ENCODE results near the gene HBA2.

DNA sequence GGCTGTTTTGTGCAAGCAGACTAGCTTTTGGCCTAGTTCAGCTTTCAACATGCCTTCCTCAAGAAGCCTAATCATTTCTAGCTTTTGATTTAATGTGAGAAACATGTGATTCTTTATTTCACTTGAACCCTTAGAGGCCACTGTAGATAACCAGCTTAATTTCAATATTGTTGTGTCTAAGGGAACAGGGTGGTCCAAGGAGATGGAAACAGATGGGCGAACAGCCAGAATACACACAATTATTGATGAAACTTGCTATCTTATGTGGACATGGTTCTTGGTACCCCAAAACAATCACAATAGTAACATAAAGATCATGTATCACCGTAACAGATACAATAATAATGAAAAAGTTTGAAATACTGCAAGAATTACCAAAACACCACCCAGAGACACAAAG is 39.0 kb upstream of the HBA2 start:
- TF ChIP-seq, protein P1, sequence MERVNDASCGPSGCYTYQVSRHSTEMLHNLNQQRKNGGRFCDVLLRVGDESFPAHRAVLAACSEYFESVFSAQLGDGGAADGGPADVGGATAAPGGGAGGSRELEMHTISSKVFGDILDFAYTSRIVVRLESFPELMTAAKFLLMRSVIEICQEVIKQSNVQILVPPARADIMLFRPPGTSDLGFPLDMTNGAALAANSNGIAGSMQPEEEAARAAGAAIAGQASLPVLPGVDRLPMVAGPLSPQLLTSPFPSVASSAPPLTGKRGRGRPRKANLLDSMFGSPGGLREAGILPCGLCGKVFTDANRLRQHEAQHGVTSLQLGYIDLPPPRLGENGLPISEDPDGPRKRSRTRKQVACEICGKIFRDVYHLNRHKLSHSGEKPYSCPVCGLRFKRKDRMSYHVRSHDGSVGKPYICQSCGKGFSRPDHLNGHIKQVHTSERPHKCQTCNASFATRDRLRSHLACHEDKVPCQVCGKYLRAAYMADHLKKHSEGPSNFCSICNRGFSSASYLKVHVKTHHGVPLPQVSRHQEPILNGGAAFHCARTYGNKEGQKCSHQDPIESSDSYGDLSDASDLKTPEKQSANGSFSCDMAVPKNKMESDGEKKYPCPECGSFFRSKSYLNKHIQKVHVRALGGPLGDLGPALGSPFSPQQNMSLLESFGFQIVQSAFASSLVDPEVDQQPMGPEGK (CRISPR knock-in tag; IDR thresholded peaks at IDR 0.05; ENCODE audit: borderline replicate concordance) = no peak
- TF ChIP-seq SIN3A (IDR thresholded peaks at IDR 0.05; ENCODE audit: borderline replicate concordance in 2 of 2, control insufficient read depth in 1 of 2, low read depth in 2 of 2, low read length in 2 of 2) (no peak), CHD2 (IDR thresholded peaks at IDR 0.05; ENCODE audit: low read depth, low read length) (no peak), EP300 (IDR thresholded peaks at IDR 0.05; ENCODE audit: low read length) (no peak)
- TF ChIP-seq, protein P2, sequence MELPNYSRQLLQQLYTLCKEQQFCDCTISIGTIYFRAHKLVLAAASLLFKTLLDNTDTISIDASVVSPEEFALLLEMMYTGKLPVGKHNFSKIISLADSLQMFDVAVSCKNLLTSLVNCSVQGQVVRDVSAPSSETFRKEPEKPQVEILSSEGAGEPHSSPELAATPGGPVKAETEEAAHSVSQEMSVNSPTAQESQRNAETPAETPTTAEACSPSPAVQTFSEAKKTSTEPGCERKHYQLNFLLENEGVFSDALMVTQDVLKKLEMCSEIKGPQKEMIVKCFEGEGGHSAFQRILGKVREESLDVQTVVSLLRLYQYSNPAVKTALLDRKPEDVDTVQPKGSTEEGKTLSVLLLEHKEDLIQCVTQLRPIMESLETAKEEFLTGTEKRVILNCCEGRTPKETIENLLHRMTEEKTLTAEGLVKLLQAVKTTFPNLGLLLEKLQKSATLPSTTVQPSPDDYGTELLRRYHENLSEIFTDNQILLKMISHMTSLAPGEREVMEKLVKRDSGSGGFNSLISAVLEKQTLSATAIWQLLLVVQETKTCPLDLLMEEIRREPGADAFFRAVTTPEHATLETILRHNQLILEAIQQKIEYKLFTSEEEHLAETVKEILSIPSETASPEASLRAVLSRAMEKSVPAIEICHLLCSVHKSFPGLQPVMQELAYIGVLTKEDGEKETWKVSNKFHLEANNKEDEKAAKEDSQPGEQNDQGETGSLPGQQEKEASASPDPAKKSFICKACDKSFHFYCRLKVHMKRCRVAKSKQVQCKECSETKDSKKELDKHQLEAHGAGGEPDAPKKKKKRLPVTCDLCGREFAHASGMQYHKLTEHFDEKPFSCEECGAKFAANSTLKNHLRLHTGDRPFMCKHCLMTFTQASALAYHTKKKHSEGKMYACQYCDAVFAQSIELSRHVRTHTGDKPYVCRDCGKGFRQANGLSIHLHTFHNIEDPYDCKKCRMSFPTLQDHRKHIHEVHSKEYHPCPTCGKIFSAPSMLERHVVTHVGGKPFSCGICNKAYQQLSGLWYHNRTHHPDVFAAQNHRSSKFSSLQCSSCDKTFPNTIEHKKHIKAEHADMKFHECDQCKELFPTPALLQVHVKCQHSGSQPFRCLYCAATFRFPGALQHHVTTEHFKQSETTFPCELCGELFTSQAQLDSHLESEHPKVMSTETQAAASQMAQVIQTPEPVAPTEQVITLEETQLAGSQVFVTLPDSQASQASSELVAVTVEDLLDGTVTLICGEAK (IDR thresholded peaks at IDR 0.05) = no peak
- TF ChIP-seq, protein P2 (CRISPR knock-in tag; IDR thresholded peaks at IDR 0.05) = no peak
- TF ChIP-seq, protein P3, sequence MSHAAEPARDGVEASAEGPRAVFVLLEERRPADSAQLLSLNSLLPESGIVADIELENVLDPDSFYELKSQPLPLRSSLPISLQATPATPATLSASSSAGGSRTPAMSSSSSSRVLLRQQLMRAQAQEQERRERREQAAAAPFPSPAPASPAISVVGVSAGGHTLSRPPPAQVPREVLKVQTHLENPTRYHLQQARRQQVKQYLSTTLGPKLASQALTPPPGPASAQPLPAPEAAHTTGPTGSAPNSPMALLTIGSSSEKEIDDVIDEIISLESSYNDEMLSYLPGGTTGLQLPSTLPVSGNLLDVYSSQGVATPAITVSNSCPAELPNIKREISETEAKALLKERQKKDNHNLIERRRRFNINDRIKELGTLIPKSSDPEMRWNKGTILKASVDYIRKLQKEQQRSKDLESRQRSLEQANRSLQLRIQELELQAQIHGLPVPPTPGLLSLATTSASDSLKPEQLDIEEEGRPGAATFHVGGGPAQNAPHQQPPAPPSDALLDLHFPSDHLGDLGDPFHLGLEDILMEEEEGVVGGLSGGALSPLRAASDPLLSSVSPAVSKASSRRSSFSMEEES (CRISPR knock-in tag; IDR thresholded peaks at IDR 0.05) = no peak
- TF ChIP-seq, protein P4, sequence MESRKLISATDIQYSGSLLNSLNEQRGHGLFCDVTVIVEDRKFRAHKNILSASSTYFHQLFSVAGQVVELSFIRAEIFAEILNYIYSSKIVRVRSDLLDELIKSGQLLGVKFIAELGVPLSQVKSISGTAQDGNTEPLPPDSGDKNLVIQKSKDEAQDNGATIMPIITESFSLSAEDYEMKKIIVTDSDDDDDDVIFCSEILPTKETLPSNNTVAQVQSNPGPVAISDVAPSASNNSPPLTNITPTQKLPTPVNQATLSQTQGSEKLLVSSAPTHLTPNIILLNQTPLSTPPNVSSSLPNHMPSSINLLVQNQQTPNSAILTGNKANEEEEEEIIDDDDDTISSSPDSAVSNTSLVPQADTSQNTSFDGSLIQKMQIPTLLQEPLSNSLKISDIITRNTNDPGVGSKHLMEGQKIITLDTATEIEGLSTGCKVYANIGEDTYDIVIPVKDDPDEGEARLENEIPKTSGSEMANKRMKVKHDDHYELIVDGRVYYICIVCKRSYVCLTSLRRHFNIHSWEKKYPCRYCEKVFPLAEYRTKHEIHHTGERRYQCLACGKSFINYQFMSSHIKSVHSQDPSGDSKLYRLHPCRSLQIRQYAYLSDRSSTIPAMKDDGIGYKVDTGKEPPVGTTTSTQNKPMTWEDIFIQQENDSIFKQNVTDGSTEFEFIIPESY (CRISPR knock-in tag; IDR thresholded peaks at IDR 0.05) = no peak
- TF ChIP-seq, protein P5, sequence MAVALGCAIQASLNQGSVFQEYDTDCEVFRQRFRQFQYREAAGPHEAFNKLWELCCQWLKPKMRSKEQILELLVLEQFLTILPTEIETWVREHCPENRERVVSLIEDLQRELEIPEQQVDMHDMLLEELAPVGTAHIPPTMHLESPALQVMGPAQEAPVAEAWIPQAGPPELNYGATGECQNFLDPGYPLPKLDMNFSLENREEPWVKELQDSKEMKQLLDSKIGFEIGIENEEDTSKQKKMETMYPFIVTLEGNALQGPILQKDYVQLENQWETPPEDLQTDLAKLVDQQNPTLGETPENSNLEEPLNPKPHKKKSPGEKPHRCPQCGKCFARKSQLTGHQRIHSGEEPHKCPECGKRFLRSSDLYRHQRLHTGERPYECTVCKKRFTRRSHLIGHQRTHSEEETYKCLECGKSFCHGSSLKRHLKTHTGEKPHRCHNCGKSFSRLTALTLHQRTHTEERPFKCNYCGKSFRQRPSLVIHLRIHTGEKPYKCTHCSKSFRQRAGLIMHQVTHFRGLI (CRISPR knock-in tag; IDR thresholded peaks at IDR 0.05) = no peak
